ENCODE measurements around the gene C14orf132.

C14orf132 gene

DNA sequence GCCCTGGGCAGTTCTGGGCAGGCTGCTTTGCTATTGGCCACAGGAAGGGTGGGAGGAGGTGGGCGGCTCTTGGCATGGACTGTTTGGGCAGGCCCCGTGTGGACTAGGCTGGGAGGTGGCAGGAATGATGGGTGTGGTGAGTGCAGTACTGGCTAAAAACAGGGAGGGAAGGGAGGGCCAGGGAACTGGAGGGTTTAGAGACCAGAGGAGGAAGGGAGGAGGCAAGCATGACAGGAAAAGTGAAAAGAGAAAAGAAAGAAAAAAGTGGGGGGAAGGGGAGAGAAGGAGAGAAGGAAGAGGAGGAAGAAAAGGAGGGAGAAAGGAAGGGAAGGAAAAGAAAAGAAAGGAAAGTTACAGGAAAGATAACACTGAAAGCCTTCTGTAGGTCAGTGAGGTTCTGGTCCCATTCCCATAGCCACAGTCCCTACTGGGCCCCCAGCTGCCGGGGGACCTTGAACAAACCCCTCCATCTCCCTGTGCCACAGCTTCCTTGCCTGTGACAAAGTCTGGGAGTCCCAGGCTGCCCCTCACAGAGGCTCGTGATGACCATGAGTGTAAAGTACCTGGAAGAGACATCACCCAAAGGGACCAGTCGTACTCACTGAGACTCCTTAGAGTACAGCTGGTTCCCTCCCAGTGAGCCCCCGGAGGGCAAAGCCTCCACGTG, 1.1 kb upstream of the C14orf132 start:
- FAIRE-seq (no peak), DNase-seq (ENCODE audit: insufficient read length, low spot score) (no peak)
- TF ChIP-seq TAF1 (IDR thresholded peaks at IDR 0.05; ENCODE audit: low read depth, low read length) = no peak
- no peak for TF ChIP-seq POU2F2 (IDR thresholded peaks at IDR 0.05; ENCODE audit: low read depth, low read length)
- no peak for TF ChIP-seq POLR2A (IDR thresholded peaks at IDR 0.05; ENCODE audit: low read depth, low read length)
- no peak for TF ChIP-seq SPI1 (IDR thresholded peaks at IDR 0.05; ENCODE audit: low read depth, low read length)
- no peak for TF ChIP-seq POLR2AphosphoS5 (IDR thresholded peaks at IDR 0.05; ENCODE audit: low read depth, low read length)
- TF ChIP-seq PAX5 (IDR thresholded peaks at IDR 0.05; ENCODE audit: insufficient read depth, low read length, severe bottlenecking) = no peak

GRCh38 chr14:96038558-96038919, 623 bp upstream of the C14orf132 start:
- TF ChIP-seq TAF1 (IDR thresholded peaks at IDR 0.05; ENCODE audit: low read depth, low read length) (no peak), POLR2A (IDR thresholded peaks at IDR 0.05; ENCODE audit: low read depth, low read length) (no peak), SPI1 (IDR thresholded peaks at IDR 0.05; ENCODE audit: low read depth, low read length) (no peak), POU2F2 (IDR thresholded peaks at IDR 0.05; ENCODE audit: low read depth, low read length) (no peak), POLR2AphosphoS5 (IDR thresholded peaks at IDR 0.05; ENCODE audit: low read depth, low read length) (no peak), PAX5 (IDR thresholded peaks at IDR 0.05; ENCODE audit: insufficient read depth, low read length, severe bottlenecking) (no peak)
- DNase-seq (ENCODE audit: insufficient read length, low spot score) = no peak
- FAIRE-seq = no peak

GRCh38 chr14:96039633-96040311, 610 bp downstream of the C14orf132 start:
- DNase-seq (ENCODE audit: insufficient read length, low spot score) (no peak), FAIRE-seq (no peak)
- no peak for TF ChIP-seq POLR2AphosphoS5 (IDR thresholded peaks at IDR 0.05; ENCODE audit: low read depth, low read length)
- no peak for TF ChIP-seq POLR2A (IDR thresholded peaks at IDR 0.05; ENCODE audit: low read depth, low read length)

DNA sequence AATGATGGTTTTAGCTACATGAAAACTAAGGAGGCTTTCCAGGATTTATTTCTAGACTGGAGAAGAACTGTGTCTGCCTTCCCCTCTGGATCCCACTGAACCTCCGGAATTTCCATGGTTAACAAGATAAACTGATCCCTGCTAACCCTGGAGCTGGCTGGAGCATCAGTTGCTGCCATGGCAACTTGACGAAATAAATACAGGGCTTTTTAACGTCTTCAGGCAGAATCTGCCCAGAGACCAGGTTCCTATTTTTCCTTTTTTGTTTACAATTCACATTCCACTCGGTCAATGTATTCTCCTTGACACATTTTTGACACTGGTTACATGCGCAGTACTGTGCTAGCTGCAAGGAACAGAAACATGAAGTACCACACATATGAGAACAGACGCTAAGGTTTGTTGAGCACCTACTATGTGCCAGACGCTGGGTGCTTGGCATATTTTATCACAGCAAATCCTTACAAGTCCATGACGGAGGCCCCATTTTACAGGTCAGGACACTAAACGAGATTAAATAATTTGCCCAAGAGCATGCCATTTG, 1.7 kb downstream of the C14orf132 start:
- DNase-seq (ENCODE audit: insufficient read length, low spot score) (no peak), FAIRE-seq (no peak)
- TF ChIP-seq POU2F2 (IDR thresholded peaks at IDR 0.05; ENCODE audit: low read depth, low read length) = no peak
- no peak for TF ChIP-seq SPI1 (IDR thresholded peaks at IDR 0.05; ENCODE audit: low read depth, low read length)
- TF ChIP-seq POLR2A (IDR thresholded peaks at IDR 0.05; ENCODE audit: low read depth, low read length) = no peak
- TF ChIP-seq POLR2AphosphoS5 (IDR thresholded peaks at IDR 0.05; ENCODE audit: low read depth, low read length) = no peak
- TF ChIP-seq PAX5 (IDR thresholded peaks at IDR 0.05; ENCODE audit: insufficient read depth, low read length, severe bottlenecking) = no peak
- TF ChIP-seq TAF1 (IDR thresholded peaks at IDR 0.05; ENCODE audit: low read depth, low read length) = no peak

DNA sequence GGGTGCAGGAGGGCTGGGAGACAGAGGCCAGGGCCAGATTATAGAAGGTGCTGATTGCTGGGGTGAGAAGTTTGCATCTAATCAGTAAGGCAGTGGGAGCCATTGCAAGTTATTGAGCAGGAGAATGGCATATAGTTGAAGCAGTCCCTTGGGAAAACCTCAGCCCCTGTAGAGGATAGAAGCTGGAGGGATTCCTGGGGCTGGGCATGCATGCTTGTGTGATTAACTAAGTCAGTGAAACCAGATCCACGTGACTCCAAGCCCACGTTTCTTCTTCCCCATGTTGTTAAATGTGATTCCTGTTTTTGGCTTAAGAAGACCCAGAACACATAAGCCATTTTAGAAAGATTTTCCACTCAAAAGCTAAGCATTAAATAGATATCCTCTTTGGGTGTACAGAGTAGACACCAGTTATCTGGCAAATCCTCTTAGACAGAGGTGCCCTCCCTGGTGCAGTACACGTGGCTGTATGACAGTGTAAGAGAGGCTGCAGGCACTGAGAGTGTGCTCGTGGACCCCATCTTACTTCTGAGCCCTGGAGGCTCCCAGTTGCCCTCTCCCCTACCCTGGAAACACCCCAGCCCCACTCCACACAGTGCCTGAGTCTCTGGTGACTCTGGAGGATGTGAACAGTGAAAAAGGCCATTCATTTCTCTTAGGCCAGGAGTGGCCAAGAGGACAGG, 3.2 kb downstream of the C14orf132 start:
- DNase-seq (ENCODE audit: insufficient read length, low spot score) = no peak
- no peak for FAIRE-seq
- no peak for TF ChIP-seq TAF1 (IDR thresholded peaks at IDR 0.05; ENCODE audit: low read depth, low read length)
- TF ChIP-seq POLR2A (IDR thresholded peaks at IDR 0.05; ENCODE audit: low read depth, low read length) = no peak
- TF ChIP-seq SPI1 (IDR thresholded peaks at IDR 0.05; ENCODE audit: low read depth, low read length) = no peak
- TF ChIP-seq POU2F2 (IDR thresholded peaks at IDR 0.05; ENCODE audit: low read depth, low read length) = no peak

DNA sequence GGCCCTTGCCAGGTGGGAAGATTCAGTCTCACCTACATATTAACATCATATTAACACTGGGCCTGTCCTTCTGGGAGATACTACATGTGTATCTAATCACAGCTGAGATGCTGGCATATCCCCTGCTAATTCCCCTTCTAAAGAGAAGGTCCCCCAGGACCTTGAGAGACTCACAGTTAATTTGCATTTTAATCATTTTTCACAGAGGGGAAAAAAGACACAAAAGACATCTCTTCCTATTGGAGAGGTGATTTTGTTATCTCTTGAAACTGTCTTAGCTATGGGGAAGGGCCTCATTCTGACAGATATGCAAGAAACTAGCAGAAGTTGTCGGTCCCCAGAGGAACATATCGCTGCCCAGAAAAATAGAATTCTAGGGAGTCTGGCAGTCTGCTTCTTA, 7.5 kb downstream of the C14orf132 start:
- DNase-seq (ENCODE audit: insufficient read length, low spot score) (no peak), FAIRE-seq (no peak)
- TF ChIP-seq POU2F2 (IDR thresholded peaks at IDR 0.05; ENCODE audit: low read depth, low read length) (no peak), TAF1 (IDR thresholded peaks at IDR 0.05; ENCODE audit: low read depth, low read length) (no peak), PAX5 (IDR thresholded peaks at IDR 0.05; ENCODE audit: insufficient read depth, low read length, severe bottlenecking) (no peak), SPI1 (IDR thresholded peaks at IDR 0.05; ENCODE audit: low read depth, low read length) (no peak), POLR2AphosphoS5 (IDR thresholded peaks at IDR 0.05; ENCODE audit: low read depth, low read length) (no peak), POLR2A (IDR thresholded peaks at IDR 0.05; ENCODE audit: low read depth, low read length) (no peak)

- TF ChIP-seq POLR2AphosphoS5 (IDR thresholded peaks at IDR 0.05; ENCODE audit: low read depth, low read length) = no peak
- no peak for FAIRE-seq
- no peak for DNase-seq (ENCODE audit: insufficient read length, low spot score)
Measured at GRCh38 chr14:96047101-96047500, 7.9 kb downstream of the C14orf132 start.

- TF ChIP-seq SPI1 (IDR thresholded peaks at IDR 0.05; ENCODE audit: low read depth, low read length) (no peak), TAF1 (IDR thresholded peaks at IDR 0.05; ENCODE audit: low read depth, low read length) (no peak), POLR2AphosphoS5 (IDR thresholded peaks at IDR 0.05; ENCODE audit: low read depth, low read length) (no peak), POLR2A (IDR thresholded peaks at IDR 0.05; ENCODE audit: low read depth, low read length) (no peak), PAX5 (IDR thresholded peaks at IDR 0.05; ENCODE audit: insufficient read depth, low read length, severe bottlenecking) (no peak), POU2F2 (IDR thresholded peaks at IDR 0.05; ENCODE audit: low read depth, low read length) (no peak)
- FAIRE-seq = no peak
Measured at GRCh38 chr14:96049932-96050331, 10.8 kb downstream of the C14orf132 start.

GRCh38 chr14:96050482-96050881, 11.3 kb downstream of the C14orf132 start:
- FAIRE-seq = no peak
- DNase-seq (ENCODE audit: insufficient read length, low spot score) = no peak
- TF ChIP-seq SPI1 (IDR thresholded peaks at IDR 0.05; ENCODE audit: low read depth, low read length) (no peak), POLR2AphosphoS5 (IDR thresholded peaks at IDR 0.05; ENCODE audit: low read depth, low read length) (no peak), PAX5 (IDR thresholded peaks at IDR 0.05; ENCODE audit: insufficient read depth, low read length, severe bottlenecking) (no peak), TAF1 (IDR thresholded peaks at IDR 0.05; ENCODE audit: low read depth, low read length) (no peak), POU2F2 (IDR thresholded peaks at IDR 0.05; ENCODE audit: low read depth, low read length) (no peak), POLR2A (IDR thresholded peaks at IDR 0.05; ENCODE audit: low read depth, low read length) (no peak)

More at GRCh38 chr14:96049932-96050331, 10.8 kb downstream of the C14orf132 start:
- DNase-seq (ENCODE audit: insufficient read length, low spot score) = no peak
